ENCODE data around the gene EBF3.

EBF3 gene

DNA sequence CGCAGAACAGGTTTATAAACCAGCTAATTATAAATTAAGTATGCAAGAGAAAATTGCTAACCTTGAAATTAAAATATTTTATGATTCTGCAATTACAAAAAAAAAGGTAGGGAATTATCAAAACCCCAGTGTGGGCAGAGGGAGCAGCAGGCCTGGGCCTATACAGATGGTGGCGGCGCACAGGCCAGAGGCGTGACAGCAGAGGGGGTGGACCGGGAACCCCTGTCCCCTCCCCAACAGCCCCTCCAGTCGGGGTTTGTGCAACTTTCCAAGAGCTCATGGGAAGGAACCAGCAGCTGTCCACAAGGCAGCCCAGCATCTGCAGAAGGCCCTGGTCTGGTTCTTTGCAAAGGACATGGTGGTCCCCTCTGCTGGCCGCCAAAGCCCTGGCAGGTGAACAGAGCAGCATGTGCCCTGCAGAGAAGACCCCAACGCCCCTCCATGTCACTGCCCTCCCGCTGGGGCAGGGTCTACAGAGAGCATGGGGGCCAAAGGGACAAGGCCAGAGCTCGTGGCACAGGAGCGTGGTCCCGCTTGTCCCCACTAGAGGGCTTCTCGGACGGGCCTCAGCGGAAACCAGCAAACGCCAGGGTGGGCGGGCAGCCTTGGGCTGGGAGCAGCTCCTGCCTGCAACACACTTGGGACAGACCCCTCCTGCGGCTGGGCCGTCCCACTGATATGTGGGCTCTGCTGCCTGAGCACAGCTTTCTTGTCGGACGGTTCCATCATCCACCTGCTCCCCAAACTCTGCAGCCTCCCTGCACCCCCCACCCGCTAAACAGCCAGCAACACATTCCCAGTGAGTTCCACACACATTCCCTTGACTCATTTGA, 75.1 kb downstream of the EBF3 start:
- no peaks in the 10 kb centered on the region for H3K9me3 ChIP-seq
- intact Hi-C loops (cut with DNase I; ENCODE audit: low total_unique reads): no loop called here
- no peaks in the 10 kb centered on the region for H3K4me1 ChIP-seq
- no peak overlapping the region for H3K4me3 ChIP-seq
- H3K27ac ChIP-seq: no peak overlapping the region
- DNase-seq: no peak
- TF ChIP-seq, protein P1, sequence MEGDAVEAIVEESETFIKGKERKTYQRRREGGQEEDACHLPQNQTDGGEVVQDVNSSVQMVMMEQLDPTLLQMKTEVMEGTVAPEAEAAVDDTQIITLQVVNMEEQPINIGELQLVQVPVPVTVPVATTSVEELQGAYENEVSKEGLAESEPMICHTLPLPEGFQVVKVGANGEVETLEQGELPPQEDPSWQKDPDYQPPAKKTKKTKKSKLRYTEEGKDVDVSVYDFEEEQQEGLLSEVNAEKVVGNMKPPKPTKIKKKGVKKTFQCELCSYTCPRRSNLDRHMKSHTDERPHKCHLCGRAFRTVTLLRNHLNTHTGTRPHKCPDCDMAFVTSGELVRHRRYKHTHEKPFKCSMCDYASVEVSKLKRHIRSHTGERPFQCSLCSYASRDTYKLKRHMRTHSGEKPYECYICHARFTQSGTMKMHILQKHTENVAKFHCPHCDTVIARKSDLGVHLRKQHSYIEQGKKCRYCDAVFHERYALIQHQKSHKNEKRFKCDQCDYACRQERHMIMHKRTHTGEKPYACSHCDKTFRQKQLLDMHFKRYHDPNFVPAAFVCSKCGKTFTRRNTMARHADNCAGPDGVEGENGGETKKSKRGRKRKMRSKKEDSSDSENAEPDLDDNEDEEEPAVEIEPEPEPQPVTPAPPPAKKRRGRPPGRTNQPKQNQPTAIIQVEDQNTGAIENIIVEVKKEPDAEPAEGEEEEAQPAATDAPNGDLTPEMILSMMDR (IDR thresholded peaks at IDR 0.05): peak; percentile 39 to 55
- H3K36me3 ChIP-seq: no peaks in the 10 kb centered on the region
- H3K27me3 ChIP-seq: no peaks in the 10 kb centered on the region

DNA sequence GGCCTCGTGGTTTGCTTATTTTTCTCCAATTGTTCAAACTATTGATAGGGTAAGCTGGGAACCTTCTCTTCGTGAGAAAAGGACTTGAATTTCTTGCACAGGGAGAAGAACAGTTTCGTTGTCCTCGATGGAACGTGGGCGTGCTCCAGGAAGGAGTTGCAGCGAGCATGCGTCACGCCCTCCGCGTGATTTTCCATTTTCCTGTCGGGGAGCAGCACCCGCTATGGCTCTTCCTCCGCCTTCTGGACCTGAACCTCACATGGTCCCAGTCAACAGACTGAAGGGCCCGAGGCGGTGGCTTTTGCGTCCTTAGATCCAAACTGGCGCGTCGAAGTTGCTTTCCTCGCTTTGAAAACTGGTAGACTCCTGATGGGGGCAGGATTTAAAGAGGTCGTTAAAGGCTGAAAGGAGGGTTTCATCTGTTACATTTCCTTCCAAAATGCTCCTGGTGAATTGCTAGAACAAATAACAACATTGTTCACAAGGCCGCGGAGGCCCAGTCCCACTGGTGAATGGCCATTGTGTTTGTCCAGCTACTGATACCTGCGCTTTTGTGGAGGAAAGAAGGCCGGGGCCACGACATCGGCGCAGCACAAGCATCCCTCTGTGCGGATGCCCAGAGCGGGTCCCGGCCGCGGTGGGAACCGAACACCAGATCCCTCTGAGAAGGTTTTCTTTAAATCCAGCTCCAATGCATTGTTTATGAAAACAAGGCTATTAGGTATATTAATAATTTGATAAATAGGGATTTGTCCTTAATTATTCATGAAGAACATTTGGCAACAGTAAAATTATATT, 75.9 kb downstream of the EBF3 start:
- no peak for DNase-seq
- Histone ChIP-seq H3K27ac (no peak overlapping the region), H3K4me3 (no peak overlapping the region), H3K27me3 (no peaks in the 10 kb centered on the region), H3K4me1 (no peaks in the 10 kb centered on the region), H3K9me3 (no peaks in the 10 kb centered on the region), H3K36me3 (no peaks in the 10 kb centered on the region)
- intact Hi-C loops (cut with DNase I; ENCODE audit: low total_unique reads): no loop called here
- TF ChIP-seq, protein P1 (IDR thresholded peaks at IDR 0.05): no peak

DNA sequence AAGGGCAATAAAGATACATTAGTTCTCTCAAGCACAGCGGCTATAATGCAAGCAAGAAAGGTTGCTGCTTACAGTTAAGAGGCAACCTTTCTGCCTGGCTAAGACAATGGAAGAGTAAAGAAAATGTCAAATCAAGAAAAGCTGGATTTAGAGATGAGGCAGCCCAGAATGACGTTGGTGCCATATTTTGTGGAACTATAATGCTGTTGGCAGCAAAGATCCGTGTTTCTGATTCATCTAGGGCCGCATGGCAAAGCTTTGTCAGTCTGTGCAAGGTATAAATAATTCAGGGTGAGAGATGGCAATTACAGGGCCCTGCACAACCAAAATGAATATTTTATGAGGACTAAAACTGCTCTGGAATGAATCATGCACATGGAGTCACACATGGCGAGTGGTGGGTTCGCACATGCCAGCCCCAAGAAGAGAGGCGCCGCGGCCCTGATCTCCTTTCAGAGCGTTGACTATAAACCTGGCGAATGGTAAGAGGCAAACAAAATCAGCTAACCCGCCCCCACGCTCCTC, 76.6 kb downstream of the EBF3 start:
- intact Hi-C loops (cut with DNase I; ENCODE audit: low total_unique reads): no loop called here
- TF ChIP-seq, protein P1 (IDR thresholded peaks at IDR 0.05): no peak
- no peak overlapping the region for H3K4me3 ChIP-seq
- no peak overlapping the region for H3K27ac ChIP-seq
- H3K27me3 ChIP-seq: no peaks in the 10 kb centered on the region
- H3K9me3 ChIP-seq: no peaks in the 10 kb centered on the region
- no peaks in the 10 kb centered on the region for H3K36me3 ChIP-seq
- H3K4me1 ChIP-seq: no peaks in the 10 kb centered on the region
- no peak for DNase-seq

DNA sequence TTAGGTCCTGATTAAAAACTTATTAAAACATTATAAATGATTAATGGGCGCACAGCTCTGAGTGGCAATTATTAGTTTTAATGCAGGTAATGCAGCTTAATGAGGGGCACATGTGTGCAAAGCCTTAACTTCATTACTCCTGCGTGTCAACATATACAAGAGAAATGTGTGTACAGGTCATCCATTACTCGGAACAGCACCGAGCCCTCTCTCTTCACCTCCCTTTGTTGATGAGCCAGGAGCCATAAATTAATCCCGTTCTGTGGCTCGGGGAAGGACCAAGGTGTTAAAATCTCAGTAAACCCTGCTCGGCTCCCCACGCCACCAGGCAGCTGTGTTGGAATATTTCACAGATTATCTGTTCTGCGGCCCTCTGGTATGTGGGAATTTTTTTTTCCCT, 77.8 kb downstream of the EBF3 start:
- Histone ChIP-seq H3K9me3 (no peaks in the 10 kb centered on the region), H3K4me3 (no peak overlapping the region), H3K27me3 (no peaks in the 10 kb centered on the region), H3K27ac (no peak overlapping the region), H3K36me3 (no peaks in the 10 kb centered on the region), H3K4me1 (no peaks in the 10 kb centered on the region)
- no peak for DNase-seq
- intact Hi-C loops (cut with DNase I; ENCODE audit: low total_unique reads): no loop called here
- TF ChIP-seq, protein P1 (IDR thresholded peaks at IDR 0.05): no peak

DNA sequence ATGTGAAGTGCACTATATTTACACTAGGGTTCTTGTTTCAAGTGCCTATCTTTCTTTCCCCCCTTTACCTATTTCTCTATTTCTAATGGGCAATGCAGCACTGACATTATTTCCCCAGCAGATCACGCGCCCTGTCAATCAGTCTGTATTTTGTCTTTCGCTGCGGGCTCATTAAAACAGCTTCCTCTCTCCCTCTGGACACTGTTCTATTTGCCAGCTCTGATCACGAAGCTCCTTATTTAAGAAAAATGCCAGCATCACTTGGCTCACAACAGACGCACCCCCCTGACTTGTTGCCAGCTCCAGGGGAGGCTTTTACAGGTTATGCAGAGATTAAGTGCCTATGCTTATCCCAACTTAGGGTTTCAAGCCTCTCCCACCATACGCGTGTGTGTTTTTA, 78.5 kb downstream of the EBF3 start:
- Histone ChIP-seq H3K9me3 (no peaks in the 10 kb centered on the region), H3K4me1 (no peaks in the 10 kb centered on the region), H3K4me3 (no peak overlapping the region), H3K27me3 (no peaks in the 10 kb centered on the region), H3K27ac (no peak overlapping the region), H3K36me3 (no peaks in the 10 kb centered on the region)
- TF ChIP-seq, protein P1 (IDR thresholded peaks at IDR 0.05): no peak
- no peak for DNase-seq
- intact Hi-C loops (cut with DNase I; ENCODE audit: low total_unique reads): no loop called here

All from tibial artery (tissue), 4 donors.